OCI-LY1 (cell line): ENCODE measurements around the gene LCN1.

Experiments used
- H2AFZ ChIP-seq: fragments of 200-600 bp; sonication (generic), shearing (Covaris generic); 2 replicates; pipeline ENCODE4 v1.6.0; 2014; ENCODE audit warnings: antibody characterized with exemption, mild to moderate bottlenecking, low read length
- H3F3A ChIP-seq: fragments of 200-600 bp; sonication (generic), shearing (Covaris generic); 2 replicates; pipeline ENCODE4 v1.6.0; 2014; ENCODE audit warnings: mild to moderate bottlenecking, antibody characterized with exemption, low read length, moderate library complexity; ENCODE audit not compliant: insufficient read depth
- H3K27ac ChIP-seq: fragments of 200-600 bp; sonication (generic); 2 replicates; pipeline ENCODE4 v1.5.1; 2014; ENCODE audit warnings: low read length, mixed run types, mild to moderate bottlenecking, low read depth; ENCODE audit not compliant: poor library complexity, severe bottlenecking
- H3K27me3 ChIP-seq: fragments of 200-600 bp; sonication (generic); 2 replicates; pipeline ENCODE4 v1.6.0; 2014; ENCODE audit warnings: antibody characterized with exemption, mild to moderate bottlenecking, low read length, moderate library complexity; ENCODE audit not compliant: insufficient read depth
- H3K36me3 ChIP-seq: fragments of 200-600 bp; sonication (generic); 2 replicates; pipeline ENCODE4 v1.6.1; 2014; ENCODE audit warnings: mild to moderate bottlenecking, antibody characterized with exemption, low read length, moderate library complexity, mixed read lengths; ENCODE audit not compliant: insufficient read depth
- H3K4me1 ChIP-seq: fragments of 200-600 bp; sonication (generic); 2 replicates; pipeline ENCODE4 v1.5.1; 2014; ENCODE audit warnings: mild to moderate bottlenecking, low read length, moderate library complexity; ENCODE audit not compliant: insufficient read depth, severe bottlenecking
- H3K4me2 ChIP-seq: fragments of 200-600 bp; sonication (generic), shearing (Covaris generic); 2 replicates; pipeline ENCODE4 v1.6.1; 2014; ENCODE audit warnings: low read length
- H3K4me3 ChIP-seq: fragments of 200-600 bp; sonication (generic); 2 replicates; pipeline ENCODE4 v1.5.1; 2014; ENCODE audit warnings: low read length, low read depth, mild to moderate bottlenecking, mixed read lengths; ENCODE audit not compliant: poor library complexity, severe bottlenecking
- H3K79me2 ChIP-seq: fragments of 200-600 bp; shearing (Covaris generic); 2 replicates; pipeline ENCODE4 v1.6.1; 2016; ENCODE audit warnings: mixed run types, low read length, mixed read lengths; ENCODE audit not compliant: insufficient read depth
- H3K9ac ChIP-seq: fragments of 200-600 bp; sonication (generic), shearing (Covaris generic); 2 replicates; pipeline ENCODE4 v1.6.1; 2014; ENCODE audit warnings: mild to moderate bottlenecking, low read length, mixed read lengths
- H3K9me2 ChIP-seq: fragments of 200-600 bp; sonication (generic), shearing (Covaris generic); 2 replicates; pipeline ENCODE4 v1.6.1; 2014; ENCODE audit warnings: low read depth, mild to moderate bottlenecking, low read length, mixed read lengths
- H3K9me3 ChIP-seq: fragments of 200-600 bp; shearing (Covaris generic); 2 replicates; pipeline ENCODE4 v1.6.1; 2014; ENCODE audit warnings: low read length, mixed read lengths
- H4K20me1 ChIP-seq: fragments of 200-600 bp; sonication (generic), shearing (Covaris generic); 2 replicates; pipeline ENCODE4 v1.6.0; 2016; ENCODE audit warnings: mild to moderate bottlenecking, low read length; ENCODE audit not compliant: insufficient read depth
- CTCF ChIP-seq: fragments of 200-600 bp; sonication (generic), shearing (Covaris generic); IDR thresholded peaks from 2 replicates; pipeline ENCODE4 v1.5.1; 2017; ENCODE audit warnings: mild to moderate bottlenecking, antibody characterized with exemption, low read length, moderate library complexity, mixed read lengths
- EZH2 ChIP-seq: fragments of 200-600 bp; sonication (generic), shearing (Covaris generic); IDR thresholded peaks from 2 replicates; pipeline ENCODE4 v1.8.0; 2017; ENCODE audit warnings: borderline replicate concordance, mixed run types, mild to moderate bottlenecking, antibody characterized with exemption, low read length, moderate library complexity, mixed read lengths

Gene LCN1

GRCh38 chr9:135567311-135567710 is 46.1 kb downstream of the LCN1 start:
- no peak for TF ChIP-seq EZH2
- no peak for TF ChIP-seq CTCF
- Histone ChIP-seq H3K9me2 (no peaks in the 10 kb centered on the region), H3K4me3 (no peak overlapping the region)

GRCh38 chr9:135568026-135568425 is 46.8 kb downstream of the LCN1 start:
- H3F3A ChIP-seq: no peaks in the 10 kb centered on the region
- no peaks in the 10 kb centered on the region for H3K36me3 ChIP-seq
- TF ChIP-seq CTCF (no peak), EZH2 (no peak)
- no peaks in the 10 kb centered on the region for H3K9me2 ChIP-seq
- H3K79me2 ChIP-seq: no peaks in the 10 kb centered on the region
- no peaks in the 10 kb centered on the region for H4K20me1 ChIP-seq
- H2AFZ ChIP-seq: no peak overlapping the region
- H3K9me3 ChIP-seq: no peaks in the 10 kb centered on the region
- H3K4me2 ChIP-seq: no peak overlapping the region
- H3K27me3 ChIP-seq: peaks cover 6% of the 10 kb centered on the region; the same call in 1 of the 2 replicates
- no peak overlapping the region for H3K27ac ChIP-seq
- H3K4me3 ChIP-seq: no peak overlapping the region
- no peaks in the 10 kb centered on the region for H3K4me1 ChIP-seq
- H3K9ac ChIP-seq: no peak overlapping the region

More at GRCh38 chr9:135567311-135567710, 46.1 kb downstream of the LCN1 start:
- H2AFZ ChIP-seq: no peak overlapping the region
- H4K20me1 ChIP-seq: no peaks in the 10 kb centered on the region
- H3F3A ChIP-seq: no peaks in the 10 kb centered on the region
- H3K27me3 ChIP-seq: peaks cover 6% of the 10 kb centered on the region; the same call in 1 of the 2 replicates
- H3K36me3 ChIP-seq: no peaks in the 10 kb centered on the region
- H3K4me1 ChIP-seq: no peaks in the 10 kb centered on the region
- no peak overlapping the region for H3K4me2 ChIP-seq
- no peaks in the 10 kb centered on the region for H3K9me3 ChIP-seq
- no peak overlapping the region for H3K9ac ChIP-seq
- H3K27ac ChIP-seq: no peak overlapping the region
- H3K79me2 ChIP-seq: no peaks in the 10 kb centered on the region

- Histone ChIP-seq H3K4me2 (no peak overlapping the region), H3K27me3 (peaks cover 10% of the 10 kb centered on the region; the same call in 1 of the 2 replicates), H3F3A (no peaks in the 10 kb centered on the region), H3K9me3 (no peaks in the 10 kb centered on the region), H3K4me1 (no peaks in the 10 kb centered on the region), H3K27ac (no peak overlapping the region), H3K36me3 (no peaks in the 10 kb centered on the region), H3K9ac (no peak overlapping the region), H3K9me2 (no peaks in the 10 kb centered on the region), H2AFZ (no peak overlapping the region), H3K4me3 (no peak overlapping the region), H4K20me1 (no peaks in the 10 kb centered on the region), H3K79me2 (no peaks in the 10 kb centered on the region)
- TF ChIP-seq EZH2: no peak
- no peak for TF ChIP-seq CTCF
These were observed 49.2 kb downstream of the LCN1 start for GRCh38 chr9:135570456-135570855.
